ENCODE measurements around the gene FNDC11. TPM values are rescaled to one million over a fixed set of nuclear protein-coding genes. Genes with fewer than 3 reads are reported as not detected.

The FNDC11 gene
- total and polyA plus RNA-seq, 2 of the 13 experiments (the other 11 are each of a cell fraction or from before 2014, with no cell fraction given) = 0.07 TPM; not detected in 1

GRCh38 chr20:63557481-63557891, 3.5 kb downstream of the FNDC11 start (continued):
- TF ChIP-seq ZNF747 (CRISPR knock-in tag; IDR thresholded peaks at IDR 0.05; ENCODE audit: borderline replicate concordance) (no peak), NFIB (CRISPR knock-in tag; IDR thresholded peaks at IDR 0.05; ENCODE audit: borderline replicate concordance) (no peak), ZNF230 (CRISPR knock-in tag; IDR thresholded peaks at IDR 0.05) (no peak), SALL2 (CRISPR knock-in tag; IDR thresholded peaks at IDR 0.05) (no peak), THAP8 (CRISPR knock-in tag; IDR thresholded peaks at IDR 0.05; ENCODE audit: borderline replicate concordance) (0 out of 2 replicates have a peak, but pooled peaks have one; percentile 22), MATR3 (CRISPR knock-in tag; IDR thresholded peaks at IDR 0.05) (no peak), SMAD3 (CRISPR knock-in tag; IDR thresholded peaks at IDR 0.05) (no peak), GFI1 (CRISPR knock-in tag; IDR thresholded peaks at IDR 0.05; ENCODE audit: borderline replicate concordance) (no peak), FOXO1 (CRISPR knock-in tag; IDR thresholded peaks at IDR 0.05) (0 out of 2 replicates have a peak, but pooled peaks have one; percentile 20), TSC22D2 (CRISPR knock-in tag; IDR thresholded peaks at IDR 0.05; ENCODE audit: borderline replicate concordance) (no peak), NR2F1 (CRISPR knock-in tag; IDR thresholded peaks at IDR 0.05) (no peak), ZNF275 (CRISPR knock-in tag; IDR thresholded peaks at IDR 0.05; ENCODE audit: borderline replicate concordance) (no peak), RARA (CRISPR knock-in tag; IDR thresholded peaks at IDR 0.05) (0 out of 2 replicates have a peak, but pooled peaks have one; percentile 31), THYN1 (CRISPR knock-in tag; IDR thresholded peaks at IDR 0.05; ENCODE audit: borderline replicate concordance, low read depth) (no peak), ZGPAT (CRISPR knock-in tag; IDR thresholded peaks at IDR 0.05) (no peak), E2F2 (CRISPR knock-in tag; IDR thresholded peaks at IDR 0.05; ENCODE audit: borderline replicate concordance) (no peak), ZNF546 (CRISPR knock-in tag; conservative IDR thresholded peaks at IDR 0.05) (no peak), NFATC3 (CRISPR knock-in tag; IDR thresholded peaks at IDR 0.05) (no peak), SP1 (IDR thresholded peaks at IDR 0.05) (no peak), SP1 (CRISPR knock-in tag; IDR thresholded peaks at IDR 0.05) (no peak), REST (IDR thresholded peaks at IDR 0.05; ENCODE audit: borderline replicate concordance in 1 of 2, low read depth in 1 of 2, low read length in 2 of 2) (no peak)

All from HepG2 (cell line).